Measurements from ENCODE around the gene CACNA1B.

The CACNA1B gene

DNA sequence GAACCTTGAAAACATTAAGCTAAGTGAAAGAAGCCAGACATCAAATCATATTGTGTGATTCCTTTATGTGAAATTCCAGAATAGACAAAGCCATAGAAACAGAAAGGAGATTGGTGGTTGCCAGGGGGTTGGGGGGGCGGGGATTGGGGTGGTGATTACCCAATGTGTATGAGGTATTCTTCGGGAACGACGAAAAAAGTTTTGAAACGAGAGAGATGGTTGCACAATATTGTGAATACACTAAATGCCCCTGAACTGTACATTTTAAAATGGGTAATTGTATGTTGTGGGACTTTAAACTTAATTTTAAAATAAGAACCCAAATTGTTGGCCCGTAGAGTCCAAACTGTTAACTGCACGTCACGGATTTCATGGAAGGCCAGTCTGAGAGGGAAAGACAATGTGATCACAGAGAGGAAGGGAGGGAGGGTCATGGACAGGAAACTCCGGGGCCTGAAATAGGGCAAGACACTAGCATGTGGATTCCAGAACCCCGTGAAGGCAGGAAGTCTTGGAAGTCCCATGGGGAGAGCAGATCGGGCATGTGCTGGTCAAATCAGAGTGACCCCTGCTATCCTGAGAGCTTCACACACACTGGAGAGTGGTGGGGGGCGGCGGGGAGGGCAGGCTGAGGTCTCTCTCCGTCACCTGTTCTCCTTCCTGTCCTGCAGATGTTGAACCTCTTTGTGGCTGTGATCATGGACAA is 218.4 kb downstream of the CACNA1B start:
- TF ChIP-seq, protein P1, sequence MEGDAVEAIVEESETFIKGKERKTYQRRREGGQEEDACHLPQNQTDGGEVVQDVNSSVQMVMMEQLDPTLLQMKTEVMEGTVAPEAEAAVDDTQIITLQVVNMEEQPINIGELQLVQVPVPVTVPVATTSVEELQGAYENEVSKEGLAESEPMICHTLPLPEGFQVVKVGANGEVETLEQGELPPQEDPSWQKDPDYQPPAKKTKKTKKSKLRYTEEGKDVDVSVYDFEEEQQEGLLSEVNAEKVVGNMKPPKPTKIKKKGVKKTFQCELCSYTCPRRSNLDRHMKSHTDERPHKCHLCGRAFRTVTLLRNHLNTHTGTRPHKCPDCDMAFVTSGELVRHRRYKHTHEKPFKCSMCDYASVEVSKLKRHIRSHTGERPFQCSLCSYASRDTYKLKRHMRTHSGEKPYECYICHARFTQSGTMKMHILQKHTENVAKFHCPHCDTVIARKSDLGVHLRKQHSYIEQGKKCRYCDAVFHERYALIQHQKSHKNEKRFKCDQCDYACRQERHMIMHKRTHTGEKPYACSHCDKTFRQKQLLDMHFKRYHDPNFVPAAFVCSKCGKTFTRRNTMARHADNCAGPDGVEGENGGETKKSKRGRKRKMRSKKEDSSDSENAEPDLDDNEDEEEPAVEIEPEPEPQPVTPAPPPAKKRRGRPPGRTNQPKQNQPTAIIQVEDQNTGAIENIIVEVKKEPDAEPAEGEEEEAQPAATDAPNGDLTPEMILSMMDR (IDR thresholded peaks at IDR 0.05; ENCODE audit: unreplicated experiment in 3 of 3) = no peak
- H3K4me3 Mint-ChIP-seq = no peak overlapping the region
- H3K4me1 Mint-ChIP-seq = peaks cover 6% of the 10 kb centered on the region
- H3K9me3 Mint-ChIP-seq = peaks cover 17% of the 10 kb centered on the region
- H3K27ac Mint-ChIP-seq = no peak overlapping the region
- H3K27me3 Mint-ChIP-seq (ENCODE audit: low read depth) = peaks cover 3% of the 10 kb centered on the region
- no peaks in the 10 kb centered on the region for H3K36me3 Mint-ChIP-seq (ENCODE audit: low read depth)

DNA sequence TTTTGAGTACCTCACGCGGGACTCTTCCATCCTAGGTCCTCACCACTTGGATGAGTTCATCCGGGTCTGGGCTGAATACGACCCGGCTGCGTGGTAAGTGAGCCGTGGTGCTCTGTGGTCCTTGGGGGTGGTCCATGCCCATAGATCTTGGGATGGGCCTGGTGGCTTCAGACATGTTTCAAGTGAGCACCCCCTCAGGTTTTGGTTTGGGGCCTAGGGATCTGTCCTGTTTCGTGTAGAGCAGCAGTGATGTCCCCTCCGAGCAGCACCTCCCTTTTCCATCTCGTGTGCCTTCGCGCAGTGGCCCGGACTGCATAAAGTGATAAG is 218.9 kb downstream of the CACNA1B start:
- H3K36me3 Mint-ChIP-seq (ENCODE audit: low read depth) = no peaks in the 10 kb centered on the region
- no peak overlapping the region for H3K4me3 Mint-ChIP-seq
- peaks cover 6% of the 10 kb centered on the region for H3K4me1 Mint-ChIP-seq
- no peak overlapping the region for H3K27ac Mint-ChIP-seq
- H3K27me3 Mint-ChIP-seq (ENCODE audit: low read depth) = peaks cover 3% of the 10 kb centered on the region
- TF ChIP-seq, protein P1 (IDR thresholded peaks at IDR 0.05; ENCODE audit: unreplicated experiment in 3 of 3) = no peak
- H3K9me3 Mint-ChIP-seq = peaks cover 14% of the 10 kb centered on the region

DNA sequence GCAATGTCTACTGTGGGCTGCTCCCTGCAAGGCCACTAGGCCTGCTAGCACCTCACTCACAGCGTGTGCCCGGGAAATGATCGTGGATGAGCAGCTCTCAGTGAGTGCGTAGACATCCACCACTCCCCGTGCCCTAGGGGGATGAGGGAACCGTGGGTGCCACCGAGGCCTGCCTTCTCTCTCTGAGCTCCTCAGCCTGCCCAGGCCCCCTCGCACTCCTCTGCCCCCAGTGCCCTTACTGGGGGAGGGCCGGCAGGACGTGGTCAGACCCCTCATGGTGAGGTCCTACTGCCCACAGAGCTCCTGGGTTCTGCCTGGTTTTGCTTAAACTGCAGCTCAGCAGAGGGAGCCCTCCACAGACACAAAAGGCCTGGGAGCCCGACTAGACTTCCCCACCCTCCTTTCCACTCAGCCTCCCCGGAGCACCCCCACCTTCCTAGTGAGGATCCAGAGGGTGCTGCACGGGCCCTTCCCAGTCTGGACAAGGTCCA is 220.0 kb downstream of the CACNA1B start:
- Mint-ChIP-seq H3K27me3 (ENCODE audit: low read depth) (peaks cover 3% of the 10 kb centered on the region), H3K4me1 (peaks cover 6% of the 10 kb centered on the region), H3K9me3 (peaks cover 8% of the 10 kb centered on the region), H3K36me3 (ENCODE audit: low read depth) (no peaks in the 10 kb centered on the region), H3K4me3 (no peak overlapping the region), H3K27ac (no peak overlapping the region)
- TF ChIP-seq, protein P1 (IDR thresholded peaks at IDR 0.05; ENCODE audit: unreplicated experiment in 3 of 3) = no peak

DNA sequence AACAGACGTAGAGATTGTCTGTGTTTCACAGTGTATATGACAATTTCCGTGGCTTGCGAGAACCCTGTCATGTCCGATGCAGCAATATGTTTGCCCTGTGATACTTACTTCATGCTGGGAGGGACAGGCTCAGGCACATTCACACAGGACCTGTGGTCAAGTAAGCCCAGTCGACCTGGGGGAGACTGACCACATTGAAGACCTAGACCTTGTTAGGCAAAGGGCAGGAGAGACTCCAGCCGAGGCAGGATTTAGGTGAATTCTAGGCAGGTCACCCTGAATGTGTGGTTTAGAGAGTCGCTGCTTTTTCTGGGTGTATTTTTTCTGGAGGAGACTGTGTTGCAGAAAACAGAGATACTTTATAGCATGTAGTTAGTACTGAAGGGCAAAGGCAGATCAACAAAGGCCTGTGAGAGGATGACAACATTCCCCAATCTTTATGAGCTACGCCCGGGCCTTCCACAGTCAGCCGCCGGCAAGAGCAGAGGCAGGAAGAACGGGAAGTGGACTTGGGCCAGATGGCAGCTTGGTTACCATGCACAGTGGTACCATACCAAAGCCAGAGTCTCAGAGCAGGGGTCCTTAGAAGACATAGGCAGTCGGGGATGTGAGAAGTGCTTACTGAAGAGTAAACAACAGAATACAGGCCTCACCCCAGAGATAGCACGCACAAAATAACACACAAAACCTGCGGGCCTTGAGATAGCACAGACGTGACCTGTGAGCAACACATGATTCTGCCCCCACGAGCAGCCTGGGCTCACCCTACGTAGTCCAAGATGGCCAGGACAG is 220.7 kb downstream of the CACNA1B start:
- no peak overlapping the region for H3K4me3 Mint-ChIP-seq
- peaks cover 6% of the 10 kb centered on the region for H3K4me1 Mint-ChIP-seq
- H3K36me3 Mint-ChIP-seq (ENCODE audit: low read depth) = no peaks in the 10 kb centered on the region
- TF ChIP-seq, protein P1 (IDR thresholded peaks at IDR 0.05; ENCODE audit: unreplicated experiment in 3 of 3) = no peak
- H3K9me3 Mint-ChIP-seq = peaks cover 5% of the 10 kb centered on the region
- H3K27ac Mint-ChIP-seq = no peak overlapping the region
- H3K27me3 Mint-ChIP-seq (ENCODE audit: low read depth) = peaks cover 3% of the 10 kb centered on the region

DNA sequence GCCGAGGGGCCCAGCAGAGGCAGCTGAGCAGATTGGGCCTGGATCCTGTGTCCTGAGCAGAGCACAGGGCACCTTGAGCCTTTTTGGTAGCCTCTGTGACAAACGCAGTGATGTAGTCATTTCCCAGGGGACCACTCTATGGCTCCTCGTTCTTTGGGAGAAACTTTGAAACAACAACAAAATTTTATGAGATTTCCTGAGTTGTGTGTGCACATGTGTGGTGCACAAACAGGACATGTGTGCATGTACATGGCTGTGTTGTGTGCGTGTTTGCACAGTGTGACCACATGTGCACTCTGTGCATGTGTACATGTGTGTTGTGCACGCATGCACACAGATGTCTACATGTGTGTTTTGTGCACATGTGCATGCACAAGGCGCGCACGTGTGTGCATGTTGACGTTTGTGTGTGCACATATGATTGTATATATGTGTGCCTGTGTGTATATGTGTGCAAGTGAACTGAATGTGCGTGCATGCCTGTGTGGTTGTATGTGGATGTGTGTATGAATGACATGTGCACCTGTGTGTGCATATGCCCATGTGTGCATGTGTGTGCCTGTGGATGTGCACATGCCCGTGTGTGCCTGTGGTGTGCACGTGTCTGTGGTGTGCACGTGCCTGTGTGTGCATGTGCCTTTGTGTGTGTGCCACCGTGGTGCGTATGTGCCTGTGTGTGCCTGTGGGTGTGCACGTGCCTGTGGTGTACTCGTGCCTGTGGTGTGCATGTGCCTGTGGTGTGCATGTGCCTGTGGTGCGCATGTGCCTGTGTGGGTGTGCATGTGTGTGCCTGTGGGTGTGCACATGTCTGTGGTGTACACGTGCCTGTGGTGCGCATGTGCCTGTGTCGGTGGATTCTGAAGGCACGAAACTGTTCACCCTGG is 221.6 kb downstream of the CACNA1B start:
- TF ChIP-seq, protein P1 (IDR thresholded peaks at IDR 0.05; ENCODE audit: unreplicated experiment in 3 of 3) = no peak
- Mint-ChIP-seq H3K36me3 (ENCODE audit: low read depth) (no peaks in the 10 kb centered on the region), H3K27me3 (ENCODE audit: low read depth) (peaks cover 3% of the 10 kb centered on the region), H3K4me1 (peaks cover 6% of the 10 kb centered on the region), H3K27ac (no peak overlapping the region), H3K4me3 (no peak overlapping the region), H3K9me3 (peaks cover under 1% of the 10 kb centered on the region)
